ENCODE results near the gene IPO4. TPM values are rescaled to one million over a fixed set of nuclear protein-coding genes. Genes with fewer than 3 reads are reported as not detected.

Gene IPO4
- total and polyA plus RNA-seq, 9 of the 15 experiments (the other 6 are each of a cell fraction or from before 2014, with no cell fraction given): 7.3 to 122 (median 31.8) TPM

GRCh38 chr14:24212924-24213865 is 24.6 kb upstream of the IPO4 start, which contains the start of gene CHMP4A (continued):
- TF ChIP-seq TEAD2 (tag; IDR thresholded peaks at IDR 0.05): no peak
- TF ChIP-seq ATF2 (CRISPR knock-in tag; IDR thresholded peaks at IDR 0.05): no peak
- TF ChIP-seq NFIX (CRISPR knock-in tag; IDR thresholded peaks at IDR 0.05; ENCODE audit: low read depth): no peak
- TF ChIP-seq HLTF (IDR thresholded peaks at IDR 0.05): no peak
- peak; percentile 100 for TF ChIP-seq TOE1 (IDR thresholded peaks at IDR 0.05; ENCODE audit: borderline replicate concordance)
- no peak for TF ChIP-seq TOE1 (CRISPR knock-in tag; IDR thresholded peaks at IDR 0.05; ENCODE audit: borderline replicate concordance, low read depth)
- peak in 1 of 2 experiments; percentile 58; a peak in 1 of 4 replicates for TF ChIP-seq CSDE1 (IDR thresholded peaks at IDR 0.05)
- TF ChIP-seq SNIP1 (IDR thresholded peaks at IDR 0.05; ENCODE audit: low read depth): no peak
- TF ChIP-seq NR2C1 (IDR thresholded peaks at IDR 0.05): peak; percentile 68
- TF ChIP-seq NR2C1 (tag; IDR thresholded peaks at IDR 0.05): no peak
- no peak for TF ChIP-seq ADNP (tag; IDR thresholded peaks at IDR 0.05)
- TF ChIP-seq POLR2G (IDR thresholded peaks at IDR 0.05; ENCODE audit: low read depth, low read length): peak; percentile 96
- no peak for TF ChIP-seq ZKSCAN1 (IDR thresholded peaks at IDR 0.05; ENCODE audit: low read depth, low read length)
- no peak for TF ChIP-seq SETDB1 (IDR thresholded peaks at IDR 0.05; ENCODE audit: low read length)
- TF ChIP-seq TCFL5 (CRISPR knock-in tag; conservative IDR thresholded peaks at IDR 0.05): no peak
- no peak for TF ChIP-seq KAT8 (IDR thresholded peaks at IDR 0.05; ENCODE audit: low read depth)
- peak in 1 of 2 experiments; percentile 88; a peak in 2 of 4 replicates for TF ChIP-seq HDAC1 (IDR thresholded peaks at IDR 0.05)
